Thoracic aorta (tissue), 2 donors: Measurements from ENCODE around the gene GATB. TPM values are rescaled to one million over a fixed set of nuclear protein-coding genes. Genes with fewer than 3 reads are reported as not detected.

ENCODE experiments used
- ATAC-seq: fragments of 150-250 bp; one replicate; pipeline ENCODE4 v1.8.0; 2017; ENCODE audit warnings: low read depth; ENCODE audit not compliant: insufficient number of reproducible peaks, low FRiP score
- DNase-seq: peaks from one replicate; pipeline ENCODE4 v3.0.0-alpha.2; 2020; ENCODE audit warnings: low spot score
- H3K27ac ChIP-seq, 2 donors: fragments of 200-600 bp; sonication (generic); 1 replicate in 1 of 2; 2 replicates in 1 of 2; pipeline ENCODE4 v1.5.1; 2016; ENCODE audit warnings: mild to moderate bottlenecking in 2 of 2, moderate library complexity in 2 of 2
- H3K27me3 ChIP-seq: fragments of 200-600 bp; sonication (generic); replicated peaks from 2 replicates; pipeline ENCODE4 v1.6.0; 2016; ENCODE audit warnings: mild to moderate bottlenecking; ENCODE audit not compliant: insufficient read depth
- H3K36me3 ChIP-seq: fragments of 200-600 bp; sonication (generic); one replicate; pipeline ENCODE4 v1.5.1; 2016
- H3K4me1 ChIP-seq, 2 donors: fragments of 200-600 bp; sonication (generic); 1 replicate in 1 of 2; 2 replicates in 1 of 2; pipeline versions ENCODE4 v1.5.1 to v1.6.0; 2016; ENCODE audit warnings: low read depth in 2 of 2, mild to moderate bottlenecking in 1 of 2; ENCODE audit not compliant: control insufficient read depth in 1 of 2
- H3K4me3 ChIP-seq: fragments of 200-600 bp; sonication (generic); 2 replicates; pipeline ENCODE4 v1.5.1; 2016; ENCODE audit warnings: mild to moderate bottlenecking
- H3K9me3 ChIP-seq: fragments of 200-600 bp; sonication (generic); 2 replicates; pipeline ENCODE4 v1.5.1; 2016
- total RNA-seq, 2 donors: library from RNA; depleted of rRNA; stranded (reverse); fragments of >200 nt; gene quantifications; one replicate each; pipeline versions ENCODE4 v1.1.0 to v1.2.3, GENCODE V29; 2016
- TF ChIP-seq, protein P1 (sequence below): fragments of 200-600 bp; sonication (generic); IDR thresholded peaks from one replicate; pipeline ENCODE4 v1.5.1; 2019; ENCODE audit warnings: antibody characterized with exemption

GATB gene
- total RNA-seq, 2 donors from 2014 or later, result 7.7 to 27.2 TPM

GRCh38 chr4:151807220-151807619 lies 46.4 kb upstream of the GATB start:
- DNase-seq (no peak), ATAC-seq (no peak)
- no peaks in the 10 kb centered on the region for H3K36me3 ChIP-seq
- no peak overlapping the region for H3K4me3 ChIP-seq
- H3K4me1 ChIP-seq, result peaks cover 3 to 13% of the 10 kb centered on the region in 2 donors
- TF ChIP-seq, protein P1, sequence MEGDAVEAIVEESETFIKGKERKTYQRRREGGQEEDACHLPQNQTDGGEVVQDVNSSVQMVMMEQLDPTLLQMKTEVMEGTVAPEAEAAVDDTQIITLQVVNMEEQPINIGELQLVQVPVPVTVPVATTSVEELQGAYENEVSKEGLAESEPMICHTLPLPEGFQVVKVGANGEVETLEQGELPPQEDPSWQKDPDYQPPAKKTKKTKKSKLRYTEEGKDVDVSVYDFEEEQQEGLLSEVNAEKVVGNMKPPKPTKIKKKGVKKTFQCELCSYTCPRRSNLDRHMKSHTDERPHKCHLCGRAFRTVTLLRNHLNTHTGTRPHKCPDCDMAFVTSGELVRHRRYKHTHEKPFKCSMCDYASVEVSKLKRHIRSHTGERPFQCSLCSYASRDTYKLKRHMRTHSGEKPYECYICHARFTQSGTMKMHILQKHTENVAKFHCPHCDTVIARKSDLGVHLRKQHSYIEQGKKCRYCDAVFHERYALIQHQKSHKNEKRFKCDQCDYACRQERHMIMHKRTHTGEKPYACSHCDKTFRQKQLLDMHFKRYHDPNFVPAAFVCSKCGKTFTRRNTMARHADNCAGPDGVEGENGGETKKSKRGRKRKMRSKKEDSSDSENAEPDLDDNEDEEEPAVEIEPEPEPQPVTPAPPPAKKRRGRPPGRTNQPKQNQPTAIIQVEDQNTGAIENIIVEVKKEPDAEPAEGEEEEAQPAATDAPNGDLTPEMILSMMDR, result no peak
- no peaks in the 10 kb centered on the region for H3K9me3 ChIP-seq
- H3K27ac ChIP-seq, result peak overlapping the region; percentile 40 to 49
- H3K27me3 ChIP-seq, result no peaks in the 10 kb centered on the region

- Histone ChIP-seq H3K4me1 (peaks cover 3 to 13% of the 10 kb centered on the region in 2 donors), H3K36me3 (no peaks in the 10 kb centered on the region), H3K9me3 (no peaks in the 10 kb centered on the region), H3K4me3 (no peak overlapping the region), H3K27ac (peak overlapping the region; percentile 40 to 49), H3K27me3 (no peaks in the 10 kb centered on the region)
- DNase-seq (no peak), ATAC-seq (no peak)
- TF ChIP-seq, protein P1, result no peak
Observed at GRCh38 chr4:151806511-151806927, 45.7 kb upstream of the GATB start.

DNA sequence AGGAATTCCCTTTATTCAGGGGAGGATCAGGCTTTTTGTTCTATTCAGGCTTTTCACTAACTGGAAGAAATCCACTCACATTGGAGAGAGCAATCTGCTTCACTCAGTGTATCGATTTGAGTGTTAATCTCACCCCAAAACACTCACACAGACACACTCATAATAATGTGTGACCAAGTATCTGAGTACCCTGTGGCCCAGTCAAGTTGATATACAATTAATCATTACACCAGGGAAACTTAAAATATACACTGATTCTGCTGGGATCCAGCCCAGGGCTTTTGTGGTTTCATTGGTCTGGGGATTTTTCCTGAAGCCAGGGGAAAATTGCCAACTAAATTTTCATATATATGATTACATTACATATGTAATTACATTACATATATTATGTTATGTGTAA lies 44.0 kb upstream of the GATB start:
- Histone ChIP-seq H3K9me3 (no peaks in the 10 kb centered on the region), H3K27me3 (no peaks in the 10 kb centered on the region), H3K27ac (no peak overlapping the region), H3K36me3 (no peaks in the 10 kb centered on the region), H3K4me1 (peaks cover 3 to 13% of the 10 kb centered on the region in 2 donors), H3K4me3 (no peak overlapping the region)
- DNase-seq (no peak), ATAC-seq (no peak)
- TF ChIP-seq, protein P1, result no peak

DNA sequence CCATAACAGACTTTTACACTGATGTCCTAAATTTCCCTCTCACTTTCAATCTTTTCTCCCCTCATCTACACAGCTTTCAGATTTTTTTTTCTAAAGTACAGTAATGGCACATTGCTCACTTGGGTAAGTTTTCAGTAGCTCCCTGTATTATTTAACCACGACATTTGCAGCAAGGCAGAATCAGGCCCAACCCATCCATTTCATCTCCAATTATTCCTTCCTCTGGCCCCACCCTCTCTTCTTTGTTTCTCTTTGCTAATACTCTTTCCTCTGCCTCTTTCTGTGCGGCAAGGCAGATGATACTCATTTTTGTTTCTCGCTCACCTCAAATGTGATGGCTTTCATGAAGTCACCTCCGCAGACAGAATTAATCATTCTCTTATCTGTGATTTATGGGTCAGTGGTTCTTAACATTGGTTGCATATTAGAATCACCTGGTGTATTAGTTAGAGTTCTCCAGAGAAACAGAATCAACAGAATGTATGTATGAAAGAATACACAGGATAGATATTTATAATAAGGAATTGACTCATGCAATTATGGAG lies 43.4 kb upstream of the GATB start:
- Histone ChIP-seq H3K36me3 (no peaks in the 10 kb centered on the region), H3K27ac (no peak overlapping the region), H3K4me3 (no peak overlapping the region), H3K4me1 (peaks cover 3 to 13% of the 10 kb centered on the region in 2 donors), H3K27me3 (no peaks in the 10 kb centered on the region), H3K9me3 (no peaks in the 10 kb centered on the region)
- TF ChIP-seq, protein P1, result no peak
- DNase-seq (no peak), ATAC-seq (no peak)

DNA sequence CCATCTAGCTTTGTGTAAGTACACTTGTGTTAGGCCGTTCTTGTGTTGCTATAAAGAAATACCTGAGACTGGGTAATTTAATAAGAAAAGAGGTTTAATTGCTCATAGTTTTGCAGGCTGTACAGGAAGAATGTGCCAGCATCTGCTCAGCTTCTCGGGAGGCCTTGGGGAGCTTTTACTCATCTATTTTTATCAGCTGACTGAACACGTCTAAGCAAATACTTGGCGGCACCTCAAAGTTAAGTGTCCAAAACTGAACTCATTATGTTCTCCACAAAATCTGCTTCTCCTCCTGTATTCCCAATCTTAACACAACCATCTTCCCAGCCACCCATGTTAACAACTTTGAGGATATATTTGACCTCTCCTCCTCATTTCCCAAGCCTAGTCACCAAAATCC lies 42.4 kb upstream of the GATB start:
- H3K27ac ChIP-seq, result no peak overlapping the region
- ATAC-seq, result no peak
- peaks cover 3 to 13% of the 10 kb centered on the region in 2 donors for H3K4me1 ChIP-seq
- TF ChIP-seq, protein P1, result no peak
- no peaks in the 10 kb centered on the region for H3K27me3 ChIP-seq
- no peaks in the 10 kb centered on the region for H3K36me3 ChIP-seq
- H3K4me3 ChIP-seq, result no peak overlapping the region
- DNase-seq, result no peak
- H3K9me3 ChIP-seq, result no peaks in the 10 kb centered on the region
